Fibroblast of mammary gland (primary cell): Measurements from ENCODE around the gene ALOX15B.

Experiments used
- DNase-seq: peaks from one replicate; pipeline ENCODE4 v3.0.0-alpha.2; 2010; ENCODE audit warnings: low read depth
- H3K4me3 ChIP-seq: 2 replicates; pipeline ENCODE4 v1.5.1; 2011; ENCODE audit warnings: low read depth, mild to moderate bottlenecking, low read length, moderate library complexity; ENCODE audit not compliant: control insufficient read depth
- CTCF ChIP-seq: conservative IDR thresholded peaks from 2 replicates; pipeline ENCODE4 v1.5.1; 2011; ENCODE audit warnings: low read depth, low read length, inconsistent platforms; ENCODE audit not compliant: control insufficient read depth, insufficient read depth

Gene ALOX15B

GRCh38 chr17:8041249-8041928, 2.5 kb downstream of the ALOX15B start:
- TF ChIP-seq CTCF, result peak; percentile 72
- H3K4me3 ChIP-seq, result no peak overlapping the region
- peak; percentile 95 for DNase-seq

- DNase-seq, result peak; percentile 24
- no peak overlapping the region for H3K4me3 ChIP-seq
- TF ChIP-seq CTCF, result no peak
These were observed 3.1 kb downstream of the ALOX15B start for GRCh38 chr17:8041979-8042378.

GRCh38 chr17:8044819-8045810, 6.3 kb downstream of the ALOX15B start:
- TF ChIP-seq CTCF, result no peak
- no peak for DNase-seq
- H3K4me3 ChIP-seq, result no peak overlapping the region

- no peak for TF ChIP-seq CTCF
- H3K4me3 ChIP-seq, result no peak overlapping the region
These were observed 7.6 kb downstream of the ALOX15B start for GRCh38 chr17:8046306-8046928.

GRCh38 chr17:8046929-8047768, 8.3 kb downstream of the ALOX15B start:
- no peak for DNase-seq
- no peak overlapping the region for H3K4me3 ChIP-seq
- TF ChIP-seq CTCF, result no peak

More at GRCh38 chr17:8046306-8046928, 7.6 kb downstream of the ALOX15B start:
- no peak for DNase-seq

GRCh38 chr17:8047769-8048110, 8.9 kb downstream of the ALOX15B start:
- no peak for TF ChIP-seq CTCF
- H3K4me3 ChIP-seq, result no peak overlapping the region
- DNase-seq, result no peak
